Kidney (tissue), 14 donors: Measurements from ENCODE around the gene PPA2. TPM values are rescaled to one million over a fixed set of nuclear protein-coding genes. Genes with fewer than 3 reads are reported as not detected.

Experiments used
- DNase-seq, 5 donors: peaks; one replicate each; pipeline ENCODE4 v3.0.0-alpha.2; 2013 to 2020
- FAIRE-seq: peaks from 2 replicates; lab custom pipeline; 2012; peaks lifted over from hg19 to GRCh38; lab: Jason Lieb, UNC
- H3K27ac ChIP-seq, 2 donors: one replicate each; pipeline ENCODE4 v1.7.0; 2013; ENCODE audit warnings: low read depth in 2 of 2, low read length in 2 of 2, inconsistent platforms in 1 of 2
- H3K27me3 ChIP-seq: one replicate; pipeline ENCODE4 v1.7.1; 2013; ENCODE audit warnings: low read length, inconsistent platforms; ENCODE audit not compliant: control insufficient read depth, insufficient read depth
- H3K36me3 ChIP-seq, 3 donors: one replicate each; pipeline versions ENCODE4 v1.7.0 to v1.7.1; 2013; ENCODE audit warnings: low read length in 3 of 3, control low read depth in 1 of 3, inconsistent platforms in 1 of 3; ENCODE audit not compliant: insufficient read depth in 3 of 3, control insufficient read depth in 2 of 3
- H3K4me1 ChIP-seq, 3 donors: one replicate each; pipeline versions ENCODE4 v1.7.0 to v1.7.1; 2013; ENCODE audit warnings: low read length in 3 of 3, inconsistent platforms in 1 of 3, low read depth in 1 of 3; ENCODE audit not compliant: control insufficient read depth in 2 of 3, insufficient read depth in 2 of 3
- H3K4me3 ChIP-seq, 3 donors: one replicate each; pipeline versions ENCODE4 v1.7.0 to v1.8.1; 2013; ENCODE audit warnings: low read length in 3 of 3, control low read depth in 1 of 3, inconsistent platforms in 1 of 3
- H3K9ac ChIP-seq, 3 donors: one replicate each; pipeline versions ENCODE4 v1.7.0 to v1.7.1; 2013; ENCODE audit warnings: low read length in 3 of 3, control low read depth in 1 of 3, inconsistent platforms in 1 of 3
- H3K9me3 ChIP-seq, 3 donors: one replicate each; pipeline versions ENCODE4 v1.7.0 to v1.7.1; 2013; ENCODE audit warnings: low read length in 3 of 3, control low read depth in 1 of 3, inconsistent platforms in 1 of 3; ENCODE audit not compliant: control insufficient read depth in 2 of 3, insufficient read depth in 1 of 3
- intact Hi-C: fragments of 100-400 bp; cut with DNase I; formaldehyde crosslinking; loops from one replicate; pipeline ENCODE4 v1.11.1; 2022
- polyA plus RNA-seq: library from polyadenylated mRNA; stranded (reverse); fragments of 350-450 nt; fragmentation: Illumina TruSeq; extraction: RNeasy Lipid Tissue Mini Kit (QIAGEN cat#74804); gene quantifications from one replicate; pipeline ENCODE4 v1.2.3, GENCODE V29; 2014; ENCODE audit warnings: low read depth, low replicate concordance; ENCODE audit not compliant: insufficient read depth
- total RNA-seq: library from RNA; stranded (reverse); fragmentation: NEBNext Ultra II Directional; extraction: Animal tissue kit (Norgen Biotek cat#: 25700); gene quantifications from one replicate; pipeline ENCODE4 v1.2.1, GENCODE V29; 2021
- TF ChIP-seq, protein P1 (sequence below): IDR thresholded peaks from 3 replicates; pipeline ENCODE4 v1.5.1; 2012; ENCODE audit warnings: mild to moderate bottlenecking, moderate library complexity, borderline replicate concordance; ENCODE audit not compliant: insufficient read depth; ENCODE audit errors: extremely low read depth
- donor health status: control.
- donor health status: control.
- donor health status: control.
- donor health status: control.
- donor health status: control.
- donor health status: DM: yes; HTN: yes; CAD: no.
- donor health status: Normal renal cell carcinoma (clear cell type).

PPA2 gene
- total and polyA plus RNA-seq, 2 donors from 2014 or later, result 84.9 to 193 TPM

DNA sequence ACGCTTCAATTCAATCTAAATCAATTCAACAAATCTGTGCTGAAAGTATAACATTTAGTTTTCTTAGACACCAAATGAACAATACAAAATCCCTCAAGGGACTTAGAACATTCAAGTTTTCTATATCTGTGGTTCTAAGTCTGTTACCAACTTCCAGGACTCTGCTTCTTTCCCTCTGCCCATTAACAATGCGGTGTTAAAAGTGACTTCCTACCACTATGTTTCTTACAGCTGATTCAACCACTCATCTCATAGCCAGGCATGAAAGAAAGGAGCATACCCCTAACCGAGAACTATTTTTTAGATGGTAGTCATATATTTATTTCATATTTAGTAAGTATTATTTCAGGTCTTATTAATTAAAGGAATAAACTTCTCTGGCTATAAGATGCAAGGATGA is 38.9 kb downstream of the PPA2 start:
- FAIRE-seq, result no peak
- intact Hi-C loops, result no loop called here
- Histone ChIP-seq H3K9me3 (peaks cover 0 to 6% (median 0%) of the 10 kb centered on the region in 3 donors), H3K36me3 (peaks cover 5 to 32% (median 7%) of the 10 kb centered on the region in 3 donors), H3K4me3 (no peak overlapping the region), H3K27ac (no peak overlapping the region), H3K9ac (no peak overlapping the region), H3K27me3 (no peaks in the 10 kb centered on the region), H3K4me1 (no peaks in the 10 kb centered on the region)
- DNase-seq, result no peak
- TF ChIP-seq, protein P1, sequence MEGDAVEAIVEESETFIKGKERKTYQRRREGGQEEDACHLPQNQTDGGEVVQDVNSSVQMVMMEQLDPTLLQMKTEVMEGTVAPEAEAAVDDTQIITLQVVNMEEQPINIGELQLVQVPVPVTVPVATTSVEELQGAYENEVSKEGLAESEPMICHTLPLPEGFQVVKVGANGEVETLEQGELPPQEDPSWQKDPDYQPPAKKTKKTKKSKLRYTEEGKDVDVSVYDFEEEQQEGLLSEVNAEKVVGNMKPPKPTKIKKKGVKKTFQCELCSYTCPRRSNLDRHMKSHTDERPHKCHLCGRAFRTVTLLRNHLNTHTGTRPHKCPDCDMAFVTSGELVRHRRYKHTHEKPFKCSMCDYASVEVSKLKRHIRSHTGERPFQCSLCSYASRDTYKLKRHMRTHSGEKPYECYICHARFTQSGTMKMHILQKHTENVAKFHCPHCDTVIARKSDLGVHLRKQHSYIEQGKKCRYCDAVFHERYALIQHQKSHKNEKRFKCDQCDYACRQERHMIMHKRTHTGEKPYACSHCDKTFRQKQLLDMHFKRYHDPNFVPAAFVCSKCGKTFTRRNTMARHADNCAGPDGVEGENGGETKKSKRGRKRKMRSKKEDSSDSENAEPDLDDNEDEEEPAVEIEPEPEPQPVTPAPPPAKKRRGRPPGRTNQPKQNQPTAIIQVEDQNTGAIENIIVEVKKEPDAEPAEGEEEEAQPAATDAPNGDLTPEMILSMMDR, result no peak

DNA sequence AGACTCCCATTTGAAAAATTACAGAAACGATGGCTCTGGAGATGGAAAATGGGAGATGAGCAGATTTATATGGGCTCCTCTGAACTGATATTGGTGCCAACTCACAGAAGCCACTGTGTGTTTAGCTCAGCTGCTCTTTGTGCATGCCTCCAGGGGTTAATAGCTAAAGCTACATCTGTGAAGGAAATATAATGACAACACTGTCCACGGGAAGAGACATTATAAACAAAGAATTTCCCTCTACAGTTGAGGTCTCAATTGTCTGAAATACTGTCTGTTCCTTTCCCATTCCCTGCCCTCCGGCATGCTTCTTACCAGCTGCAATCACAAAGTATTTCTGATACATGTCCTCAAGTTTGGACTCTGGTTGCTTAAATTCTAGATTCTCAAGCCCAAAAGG is 40.4 kb downstream of the PPA2 start:
- H3K27ac ChIP-seq, result no peak overlapping the region
- H3K9me3 ChIP-seq, result peaks cover 0 to 6% (median 0%) of the 10 kb centered on the region in 3 donors
- intact Hi-C loops, result no loop called here
- H3K9ac ChIP-seq, result no peak overlapping the region
- no peaks in the 10 kb centered on the region for H3K4me1 ChIP-seq
- no peak for DNase-seq
- TF ChIP-seq, protein P1, result no peak
- H3K4me3 ChIP-seq, result no peak overlapping the region
- FAIRE-seq, result no peak
- peaks cover 5 to 31% (median 7%) of the 10 kb centered on the region in 3 donors for H3K36me3 ChIP-seq
- H3K27me3 ChIP-seq, result no peaks in the 10 kb centered on the region

DNA sequence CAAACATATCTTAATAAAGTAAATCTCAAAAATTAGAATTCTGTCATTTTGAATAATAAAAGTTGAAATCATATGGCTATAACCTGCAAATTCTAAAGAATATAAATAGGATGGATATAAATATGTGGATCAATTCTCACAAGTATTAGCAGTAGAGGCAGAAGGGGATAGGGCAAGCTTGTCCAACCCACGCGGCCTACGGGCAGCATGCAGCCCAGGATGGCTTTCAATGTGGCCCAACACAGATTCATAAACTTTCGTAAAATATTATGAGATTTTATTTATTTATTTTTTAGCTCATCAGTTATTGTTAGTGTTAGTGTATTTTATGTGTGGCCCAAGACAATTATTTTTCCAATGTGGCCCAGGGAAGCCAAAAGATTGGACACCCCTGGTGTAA is 41.4 kb downstream of the PPA2 start:
- FAIRE-seq (no peak), DNase-seq (no peak)
- Histone ChIP-seq H3K27ac (no peak overlapping the region), H3K36me3 (peaks cover 5 to 21% (median 7%) of the 10 kb centered on the region in 3 donors), H3K9ac (no peak overlapping the region), H3K4me1 (no peaks in the 10 kb centered on the region), H3K9me3 (peaks cover 0 to 6% (median 0%) of the 10 kb centered on the region in 3 donors), H3K27me3 (no peaks in the 10 kb centered on the region), H3K4me3 (no peak overlapping the region)
- intact Hi-C loops, result no loop called here
- TF ChIP-seq, protein P1, result no peak

DNA sequence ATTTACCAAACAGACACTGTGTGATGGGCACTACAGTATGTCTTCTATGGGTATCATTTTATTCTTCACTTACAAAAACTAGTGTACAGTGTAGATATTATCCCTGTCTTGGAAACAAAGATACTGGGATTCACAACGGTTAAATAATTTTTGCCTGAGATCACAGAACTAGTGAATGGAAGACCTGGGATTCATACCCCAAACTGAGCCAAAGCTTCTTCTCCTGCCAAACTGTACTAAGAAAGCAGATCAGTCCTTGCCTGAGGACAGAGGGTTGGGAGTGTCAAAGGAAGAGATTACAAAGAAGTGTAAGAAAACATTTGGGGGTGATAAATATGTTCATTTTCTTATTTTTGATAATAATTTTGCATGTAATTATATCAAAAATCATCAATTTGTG is 43.1 kb downstream of the PPA2 start:
- Histone ChIP-seq H3K27ac (no peak overlapping the region), H3K27me3 (no peaks in the 10 kb centered on the region), H3K36me3 (peaks cover 4 to 15% (median 5%) of the 10 kb centered on the region in 3 donors), H3K4me1 (no peaks in the 10 kb centered on the region), H3K4me3 (no peak overlapping the region), H3K9me3 (peaks cover 0 to 7% (median 0%) of the 10 kb centered on the region in 3 donors), H3K9ac (no peak overlapping the region)
- intact Hi-C loops, result no loop called here
- TF ChIP-seq, protein P1, result no peak
- FAIRE-seq (no peak), DNase-seq (no peak)
